Measurements from ENCODE around the gene DHX34.
A peak's percentile ranks its signal among the peaks of the same experiment; 100 is the strongest.
"Not testable (repeated sequence)": the region's sequence is repeated elsewhere in the genome, so short reads cannot be mapped to it uniquely, and the experiment has no call there.

The DHX34 gene, protein sequence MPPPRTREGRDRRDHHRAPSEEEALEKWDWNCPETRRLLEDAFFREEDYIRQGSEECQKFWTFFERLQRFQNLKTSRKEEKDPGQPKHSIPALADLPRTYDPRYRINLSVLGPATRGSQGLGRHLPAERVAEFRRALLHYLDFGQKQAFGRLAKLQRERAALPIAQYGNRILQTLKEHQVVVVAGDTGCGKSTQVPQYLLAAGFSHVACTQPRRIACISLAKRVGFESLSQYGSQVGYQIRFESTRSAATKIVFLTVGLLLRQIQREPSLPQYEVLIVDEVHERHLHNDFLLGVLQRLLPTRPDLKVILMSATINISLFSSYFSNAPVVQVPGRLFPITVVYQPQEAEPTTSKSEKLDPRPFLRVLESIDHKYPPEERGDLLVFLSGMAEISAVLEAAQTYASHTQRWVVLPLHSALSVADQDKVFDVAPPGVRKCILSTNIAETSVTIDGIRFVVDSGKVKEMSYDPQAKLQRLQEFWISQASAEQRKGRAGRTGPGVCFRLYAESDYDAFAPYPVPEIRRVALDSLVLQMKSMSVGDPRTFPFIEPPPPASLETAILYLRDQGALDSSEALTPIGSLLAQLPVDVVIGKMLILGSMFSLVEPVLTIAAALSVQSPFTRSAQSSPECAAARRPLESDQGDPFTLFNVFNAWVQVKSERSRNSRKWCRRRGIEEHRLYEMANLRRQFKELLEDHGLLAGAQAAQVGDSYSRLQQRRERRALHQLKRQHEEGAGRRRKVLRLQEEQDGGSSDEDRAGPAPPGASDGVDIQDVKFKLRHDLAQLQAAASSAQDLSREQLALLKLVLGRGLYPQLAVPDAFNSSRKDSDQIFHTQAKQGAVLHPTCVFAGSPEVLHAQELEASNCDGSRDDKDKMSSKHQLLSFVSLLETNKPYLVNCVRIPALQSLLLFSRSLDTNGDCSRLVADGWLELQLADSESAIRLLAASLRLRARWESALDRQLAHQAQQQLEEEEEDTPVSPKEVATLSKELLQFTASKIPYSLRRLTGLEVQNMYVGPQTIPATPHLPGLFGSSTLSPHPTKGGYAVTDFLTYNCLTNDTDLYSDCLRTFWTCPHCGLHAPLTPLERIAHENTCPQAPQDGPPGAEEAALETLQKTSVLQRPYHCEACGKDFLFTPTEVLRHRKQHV

DNA sequence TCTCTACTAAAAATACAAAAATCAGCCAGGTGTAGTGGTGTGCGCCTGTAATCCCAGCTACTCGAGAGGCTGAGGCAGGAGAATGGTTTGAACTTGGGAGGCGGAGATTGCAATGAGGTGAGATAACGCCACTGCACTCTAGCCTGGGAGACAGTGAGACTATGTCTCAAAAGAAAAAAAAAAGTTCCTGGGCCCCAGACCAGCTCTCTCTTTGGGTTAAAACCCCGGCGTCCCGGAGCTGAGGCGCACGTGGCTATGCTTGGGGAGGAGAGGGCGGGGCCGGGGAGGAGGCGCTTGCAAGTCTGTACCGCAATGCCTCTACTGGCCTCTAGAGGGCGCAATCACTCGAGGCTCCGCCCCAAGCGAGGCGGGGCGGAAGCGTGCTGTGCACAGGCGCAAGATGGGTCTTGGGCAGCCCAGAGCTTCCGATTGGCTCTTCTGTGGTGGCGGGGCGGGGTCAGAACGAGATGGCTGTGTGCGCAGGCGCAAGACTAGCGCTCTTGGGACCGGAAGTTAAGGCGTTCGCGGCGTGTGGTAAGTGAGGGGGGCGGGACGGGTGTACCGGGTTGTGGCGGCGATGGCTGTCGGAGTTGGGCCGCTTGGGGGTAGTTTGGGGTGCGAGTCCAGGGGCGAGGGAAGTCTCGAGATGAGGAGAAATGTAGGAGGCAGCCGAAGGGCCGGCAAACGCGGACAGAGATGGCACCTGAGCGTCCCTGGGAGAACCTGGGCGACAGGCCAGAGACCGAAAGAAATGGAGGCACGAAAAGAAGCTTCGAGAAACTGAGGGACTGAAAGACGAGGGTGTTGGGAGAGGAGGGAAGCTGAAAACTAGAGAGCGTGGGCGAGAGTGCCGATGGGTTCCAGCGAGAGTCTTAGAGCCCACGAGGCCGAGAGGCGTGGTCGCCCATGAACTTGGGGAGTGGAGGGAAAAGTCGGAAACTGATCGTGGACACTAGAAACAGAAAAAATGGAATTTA, at the start of gene DHX34:
Gene DHX34, plus strand, starts transcription at position 497 of the 977 bp plus-strand sequence. CDS start 3,716 bp downstream, outside the sequence.
- peak; percentile 100 for DNase-seq (ENCODE audit: low spot score)

- DNase-seq (ENCODE audit: low spot score): not testable (repeated sequence)
Observed at GRCh38 chr19:47300867-47301266, 48.2 kb upstream of the DHX34 start.

DNA sequence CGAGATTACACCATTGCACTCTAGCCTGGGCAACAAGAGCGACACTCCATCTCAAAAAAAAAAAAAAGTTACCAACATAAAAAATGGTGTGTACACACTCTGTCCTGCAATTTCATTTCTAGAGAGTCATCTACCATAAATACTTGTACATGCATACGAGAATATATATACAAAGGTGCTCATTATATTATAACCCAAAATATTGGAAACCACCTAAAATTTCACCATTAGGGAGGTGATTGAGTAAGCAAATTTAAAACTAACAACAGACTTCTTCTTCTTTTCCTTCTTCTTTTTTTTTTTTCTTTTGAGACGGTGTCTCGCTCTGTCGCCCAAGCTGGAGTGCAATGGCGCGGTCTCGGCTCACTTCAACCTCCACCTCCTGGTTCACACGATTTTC, 46.9 kb upstream of the DHX34 start:
- DNase-seq (ENCODE audit: low spot score): no peak

DNA sequence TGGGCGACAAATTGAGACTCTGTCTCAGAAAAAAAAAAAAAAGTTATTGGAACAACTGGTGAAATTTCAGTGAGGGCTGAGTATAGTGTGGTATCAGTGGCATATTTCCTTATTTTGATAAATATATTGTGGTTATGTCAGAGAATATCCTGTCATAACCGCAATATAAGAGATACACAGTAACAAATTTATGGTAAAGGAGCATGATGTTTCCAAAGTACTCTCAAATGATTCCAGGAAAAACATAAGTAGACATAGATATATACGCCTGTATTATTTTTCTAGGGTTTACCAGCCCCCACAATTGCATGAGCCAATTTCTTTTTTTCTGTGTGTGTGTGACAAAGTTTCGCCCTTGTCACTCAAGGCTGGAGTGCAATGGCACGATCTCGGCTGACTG, 45.1 kb upstream of the DHX34 start:
- DNase-seq (ENCODE audit: low spot score): no peak

DNA sequence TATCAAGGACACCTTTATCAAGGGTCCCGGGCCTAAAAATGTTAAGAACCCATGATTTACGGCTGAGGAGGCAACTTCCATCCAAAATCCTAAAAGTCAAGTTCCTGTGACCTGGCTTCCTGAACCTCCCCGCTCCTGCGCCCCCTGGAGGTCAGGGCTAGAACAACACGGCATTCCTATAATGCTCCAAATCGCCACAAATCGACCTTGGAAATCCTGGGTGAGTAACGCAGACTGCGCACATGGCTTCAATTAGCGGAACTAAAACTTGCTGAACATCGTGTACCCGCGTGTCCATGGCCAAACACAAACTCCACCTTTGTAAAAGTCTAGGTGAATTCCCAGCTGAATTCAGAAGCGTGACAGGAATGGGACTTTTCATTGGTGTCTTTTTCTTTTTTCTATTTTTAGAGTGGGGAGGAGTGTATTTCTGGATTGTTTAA, 43.8 kb upstream of the DHX34 start:
- DNase-seq (ENCODE audit: low spot score): peak; percentile 71

DNA sequence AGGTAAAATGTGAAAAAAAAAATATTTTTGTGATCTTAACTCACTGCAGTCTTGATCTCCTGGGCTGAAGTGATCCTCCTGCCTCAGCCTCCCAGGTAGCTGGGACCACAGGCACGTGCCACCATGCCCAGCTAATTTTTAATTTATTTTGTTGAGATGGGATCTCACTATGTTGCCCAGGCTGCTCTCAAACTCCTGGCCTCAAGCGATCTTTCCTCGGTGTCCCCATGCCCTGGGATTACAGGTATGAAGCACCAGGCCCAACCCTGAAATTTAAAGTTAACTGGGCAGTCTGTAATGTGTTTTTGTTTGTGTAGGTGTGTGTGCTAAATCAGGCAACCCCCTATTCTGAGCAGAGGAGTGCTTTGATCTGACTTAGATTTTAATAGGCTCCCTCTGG, 42.8 kb upstream of the DHX34 start:
- no peak for DNase-seq (ENCODE audit: low spot score)

DNA sequence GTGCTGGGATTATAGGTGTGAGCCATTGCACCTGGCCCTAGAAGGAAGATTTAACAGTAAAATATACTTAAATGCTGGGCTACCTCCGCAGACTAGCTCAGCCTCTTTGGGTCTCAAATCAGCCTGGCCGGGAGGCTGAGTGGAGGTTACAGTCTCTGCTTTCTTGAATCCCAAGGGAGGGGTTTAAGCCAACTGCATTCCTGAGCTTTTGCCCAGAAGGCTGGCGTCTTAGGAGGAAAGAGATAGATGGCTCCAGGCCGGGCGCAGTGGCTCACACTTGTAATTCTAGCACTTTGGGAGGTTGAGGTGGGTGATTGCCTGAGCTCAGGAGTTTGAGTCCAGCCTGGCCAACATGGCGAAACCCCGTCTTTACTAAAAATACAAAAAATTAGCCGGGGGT, 40.1 kb upstream of the DHX34 start:
- no peak for DNase-seq (ENCODE audit: low spot score)

DNA sequence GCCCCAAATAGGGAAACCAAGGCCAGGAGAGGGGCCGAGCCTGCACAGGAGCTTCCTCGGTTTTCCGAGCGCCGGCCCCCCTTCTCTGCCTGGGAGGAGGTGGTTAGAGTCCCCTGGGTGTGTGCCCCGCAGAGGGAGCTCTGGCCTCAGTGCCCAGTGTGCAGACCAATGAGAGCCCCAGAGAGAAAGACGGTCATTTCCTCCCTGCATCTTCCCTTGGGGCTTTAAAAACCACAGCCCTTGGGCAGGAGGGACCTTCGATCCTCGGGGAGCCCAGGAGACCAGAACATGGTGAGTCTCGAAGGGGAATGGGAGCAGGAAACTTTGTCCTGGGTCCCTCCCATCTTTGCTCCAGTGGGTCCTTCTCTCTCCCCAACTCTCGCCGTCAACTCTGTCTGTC, 39.5 kb upstream of the DHX34 start, which contains the start of gene C5AR1:
Gene C5AR1, plus strand, starts transcription at position 254 of the 400 bp plus-strand sequence. Its CDS starts 35 bp downstream, at position 289.
- DNase-seq (ENCODE audit: low spot score): no peak

DNA sequence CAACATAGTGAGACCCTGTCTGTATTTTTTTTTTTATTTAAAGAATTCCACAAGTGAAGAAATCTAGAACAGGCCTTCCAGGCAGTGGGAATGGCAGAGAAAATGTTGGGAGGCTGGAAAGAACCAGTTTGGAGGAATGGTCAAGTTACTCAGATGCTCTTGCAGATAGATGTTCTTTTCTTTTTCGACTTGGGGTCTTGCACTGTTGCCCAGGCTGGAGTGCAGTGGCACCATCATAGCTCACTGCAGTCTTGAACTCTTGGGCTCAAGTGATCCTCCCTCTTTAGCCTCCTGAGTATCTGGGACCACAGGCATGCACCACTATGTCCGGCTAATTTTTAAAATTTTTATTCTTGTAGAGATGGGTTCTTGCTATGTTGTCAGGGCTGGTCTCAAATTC, 38.8 kb upstream of the DHX34 start:
- DNase-seq (ENCODE audit: low spot score): no peak

DNA sequence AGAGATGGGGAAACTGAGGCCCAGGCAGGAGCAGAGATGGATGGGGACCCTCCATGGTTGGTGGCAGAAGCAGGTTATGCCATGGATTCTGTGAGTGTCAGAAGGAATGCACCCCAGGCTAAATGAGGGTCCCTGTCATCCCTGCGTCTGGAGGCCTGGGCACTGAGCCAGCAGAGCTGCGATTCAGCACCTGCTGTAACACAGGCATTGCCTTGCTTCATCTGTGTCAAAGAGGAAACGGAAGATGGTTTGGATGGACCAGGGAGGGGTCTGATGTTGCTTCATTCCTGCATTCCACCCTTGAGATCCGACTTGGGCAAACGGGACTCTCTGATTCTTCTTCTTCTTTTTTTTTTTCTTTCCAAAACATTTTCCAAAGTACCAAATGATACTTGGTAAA, 38.3 kb upstream of the DHX34 start:
- DNase-seq (ENCODE audit: low spot score): no peak

- DNase-seq (ENCODE audit: low spot score): no peak
Observed at GRCh38 chr19:47312366-47313006, 36.6 kb upstream of the DHX34 start.

DNA sequence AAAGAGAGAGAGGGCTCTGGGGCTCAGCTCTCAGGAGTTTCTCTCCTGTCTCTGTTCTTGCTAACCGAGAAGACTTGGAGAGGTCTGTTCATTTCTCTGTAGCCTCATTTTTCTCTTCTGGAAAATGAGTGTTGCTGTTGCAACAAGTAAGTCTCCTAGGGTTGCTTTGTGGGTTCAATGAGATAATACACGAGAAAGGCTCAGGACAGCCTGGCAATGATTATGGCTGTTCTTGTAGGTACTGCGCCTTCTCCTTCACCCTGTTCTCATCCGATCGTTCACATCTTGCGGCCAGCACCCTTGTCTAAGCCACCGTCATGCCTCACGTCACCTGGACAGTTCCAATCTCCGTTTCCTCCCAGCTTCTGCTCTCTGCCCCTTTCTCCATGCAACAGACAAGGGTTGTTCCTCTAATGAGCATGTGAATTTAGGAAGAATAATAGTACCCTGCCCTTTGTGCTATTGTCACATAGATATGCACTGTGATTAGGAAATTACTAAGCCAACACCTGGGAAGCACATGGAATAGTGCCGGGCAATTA, 35.3 kb upstream of the DHX34 start:
- no peak for DNase-seq (ENCODE audit: low spot score)

DNA sequence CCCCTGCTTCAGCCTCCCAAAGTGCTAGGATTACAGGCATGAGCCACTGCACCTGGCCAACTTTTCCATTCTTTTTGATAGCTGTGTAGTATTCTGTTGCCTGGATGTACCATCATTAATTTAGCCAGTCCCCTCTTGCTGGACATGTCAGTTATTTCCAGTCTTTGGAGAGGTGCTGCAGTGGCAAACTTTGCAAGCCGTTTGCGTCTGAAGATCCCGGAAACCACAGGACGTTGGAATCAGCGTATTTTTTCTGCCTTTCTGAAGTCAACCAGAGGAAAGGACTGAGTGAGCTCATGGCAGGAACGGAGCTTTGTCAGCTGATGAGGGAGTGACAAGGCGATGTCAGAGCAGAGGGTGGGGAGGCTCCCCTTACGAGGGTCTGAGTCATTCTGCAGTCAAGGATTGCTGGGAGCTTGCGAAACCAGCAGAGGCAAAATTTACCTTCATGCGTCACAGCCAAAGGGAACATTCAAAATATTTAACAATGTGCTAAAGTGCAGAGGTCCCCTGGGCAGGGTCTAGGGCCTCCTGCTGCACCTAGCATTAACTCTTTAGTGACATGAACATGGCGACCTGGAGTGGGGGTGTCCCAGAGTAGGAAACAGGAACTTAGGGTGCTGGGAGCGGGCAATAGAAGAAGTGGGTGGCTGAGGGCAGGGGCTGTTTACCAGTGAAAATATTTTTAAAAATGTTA, 33.8 kb upstream of the DHX34 start:
- peak; percentile 50 for DNase-seq (ENCODE audit: low spot score)

DNA sequence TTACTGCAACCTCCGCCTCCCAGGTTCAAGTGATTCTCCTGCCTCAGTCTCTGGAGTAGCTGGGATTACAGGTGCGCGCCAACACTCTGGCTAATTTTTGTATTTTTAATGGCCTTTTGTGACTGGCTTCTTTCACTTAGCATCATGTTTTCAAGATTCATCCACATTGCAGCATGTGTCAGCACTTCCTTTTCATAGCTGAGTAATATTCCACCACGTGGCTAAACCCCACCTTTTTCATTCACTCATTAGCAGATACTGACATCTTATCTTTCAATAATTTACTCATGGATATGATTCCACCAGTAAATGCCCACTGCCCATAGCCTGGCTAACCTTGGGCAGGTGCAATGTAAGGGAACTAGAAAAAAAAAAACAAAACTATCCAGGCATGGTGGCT, 32.6 kb upstream of the DHX34 start:
- DNase-seq (ENCODE audit: low spot score): no peak

- DNase-seq (ENCODE audit: low spot score): no peak
Observed at GRCh38 chr19:47319923-47320871, 28.9 kb upstream of the DHX34 start.

DNA sequence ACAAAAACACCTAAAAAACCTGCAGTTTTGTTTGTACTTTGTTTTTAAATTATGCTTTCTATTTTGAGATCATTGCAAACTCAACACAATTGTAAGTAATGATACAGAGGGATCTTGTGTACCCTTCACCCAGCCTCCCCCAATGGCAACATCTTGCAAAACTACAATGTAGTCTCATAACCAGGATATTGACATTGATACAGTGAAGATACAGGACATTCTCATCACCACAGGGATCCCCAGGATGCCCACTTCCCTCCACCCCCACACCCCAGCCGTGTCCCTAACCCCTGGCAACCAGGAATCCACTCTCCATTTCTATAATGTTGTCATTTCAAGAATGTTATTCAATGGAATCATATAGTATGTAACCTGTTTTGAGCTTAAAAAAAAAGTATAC, 27.5 kb upstream of the DHX34 start:
- no peak for DNase-seq (ENCODE audit: low spot score)

DNA sequence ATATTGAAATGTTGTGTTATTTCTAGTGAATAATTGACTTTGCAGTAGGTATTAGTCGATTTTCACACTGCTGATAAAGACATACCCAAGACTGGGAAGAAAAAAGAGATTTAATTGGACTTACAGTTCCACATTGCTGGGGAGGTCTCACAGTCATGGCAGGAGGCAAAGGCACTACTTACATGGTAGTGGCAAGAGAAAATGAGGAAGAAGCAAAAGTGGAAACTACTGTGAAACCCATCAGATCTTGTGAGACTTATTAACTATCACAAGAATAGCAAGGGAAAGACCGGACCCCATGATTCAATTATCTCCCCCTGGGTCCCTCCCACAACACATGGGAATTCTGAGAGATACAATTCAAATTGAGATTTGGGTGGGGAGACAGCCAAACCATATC, 27.1 kb upstream of the DHX34 start:
- no peak for DNase-seq (ENCODE audit: low spot score)

- DNase-seq (ENCODE audit: low spot score): no peak
Observed at GRCh38 chr19:47323409-47323808, 25.7 kb upstream of the DHX34 start.

DNA sequence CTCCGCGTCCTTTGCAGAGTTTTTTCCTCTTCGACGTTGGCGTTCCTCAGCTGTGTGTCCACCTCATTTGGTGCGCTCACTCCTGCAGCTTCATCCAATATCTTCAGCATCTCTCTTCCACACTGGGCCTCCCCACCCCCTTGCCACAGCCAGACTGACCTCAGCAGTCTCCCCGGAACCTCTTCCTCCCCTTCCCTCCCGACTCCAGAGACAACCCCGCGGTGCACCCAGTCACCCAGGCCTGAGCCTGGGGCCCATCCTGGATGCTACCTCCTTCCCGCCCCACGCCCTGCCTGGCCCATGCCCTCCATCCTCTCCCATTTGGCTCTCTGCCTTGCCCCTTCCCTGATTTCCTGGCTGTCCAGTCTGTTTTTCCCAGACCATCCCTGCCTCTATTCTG, 25.2 kb upstream of the DHX34 start:
- DNase-seq (ENCODE audit: low spot score): no peak

All from COLO829 (cell line).